Heart left ventricle (tissue), 13 donors: ENCODE results near the gene ABLIM2.

Source experiments
- POLR2A ChIP-seq, 2 donors: fragments of 450-650 bp; IDR thresholded peaks; one replicate each; pipeline ENCODE4 v1.6.1; 2017; ENCODE audit warnings: antibody characterized with exemption in 2 of 2, mild to moderate bottlenecking in 2 of 2, moderate library complexity in 2 of 2
- TF ChIP-seq, protein P1 (sequence below), 12 donors: fragments of 200-600 bp; sonication (generic) in 4 of 12; IDR thresholded peaks; one replicate each; pipeline versions ENCODE4 v1.5.0 to v1.8.0; 2018 to 2022; ENCODE audit warnings: antibody characterized with exemption in 12 of 12, mild to moderate bottlenecking in 5 of 12
- donor health status: ischemic (EF 13 %, LVEDD 7.1; RV severe dilation, severe dysfunction).
- donor health status: DM: no; HTN: yes; CAD: no.
- donor health status: DM: no; HTN: no; CAD: no.
- donor health status: ischemic (EF 25% LVEDD 6.9; RV normal size, moderate dysfunction).
- donor health status: ischemic (EF 25% LVEDD 5.7; RV mildly dilated, moderate dysfunction).
- donor health status: ischemic (EF 35%, LVEDD 5.7; RV mildly dilated, moderate dysfunction).
- donor health status: nonischemic (EF 11% LVEDD 7.7; RV severe dilation, severe dysfunction).
- donor health status: DM: yes; HTN: yes; CAD: no.
- donor health status: PGD.
- donor health status: ischemic (EF 29% LVEDD 5.4; RV normal size, mild dysfunction).
- donor health status: nonischemic (EF 23%, LVEDD 6.1; RV moderate dilation, normal function).

DNA sequence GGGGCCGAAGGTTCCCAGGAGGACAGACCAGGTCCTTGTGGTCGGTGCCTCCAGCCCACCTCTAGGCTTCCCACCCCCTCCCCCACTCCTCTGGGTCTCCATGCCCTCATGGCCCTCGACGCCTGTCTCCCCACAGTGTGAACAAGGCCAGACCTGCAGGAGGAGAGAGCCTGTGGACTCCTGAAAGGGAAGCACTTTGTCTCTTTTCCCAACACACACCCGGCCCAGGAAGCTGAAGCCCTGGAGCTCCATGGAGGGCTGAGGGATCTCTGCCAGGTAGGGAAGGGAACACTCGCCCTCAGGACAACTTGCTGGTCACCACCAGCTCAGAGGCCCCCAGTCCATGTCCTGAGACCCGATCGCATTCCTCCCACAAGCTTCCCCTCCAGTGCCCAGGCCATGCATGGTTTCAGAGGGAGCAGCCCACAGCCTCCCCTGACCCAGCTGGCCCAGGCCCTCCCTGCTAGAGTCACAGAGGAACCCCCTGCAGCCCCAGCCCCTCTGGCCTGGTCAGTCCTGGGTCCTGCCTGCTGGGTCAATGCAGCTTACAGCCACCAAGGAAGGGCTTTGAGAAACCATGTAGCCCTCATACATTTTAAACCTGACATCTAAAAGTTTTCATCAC lies 60.8 kb downstream of the ABLIM2 start:
- TF ChIP-seq, protein P1, sequence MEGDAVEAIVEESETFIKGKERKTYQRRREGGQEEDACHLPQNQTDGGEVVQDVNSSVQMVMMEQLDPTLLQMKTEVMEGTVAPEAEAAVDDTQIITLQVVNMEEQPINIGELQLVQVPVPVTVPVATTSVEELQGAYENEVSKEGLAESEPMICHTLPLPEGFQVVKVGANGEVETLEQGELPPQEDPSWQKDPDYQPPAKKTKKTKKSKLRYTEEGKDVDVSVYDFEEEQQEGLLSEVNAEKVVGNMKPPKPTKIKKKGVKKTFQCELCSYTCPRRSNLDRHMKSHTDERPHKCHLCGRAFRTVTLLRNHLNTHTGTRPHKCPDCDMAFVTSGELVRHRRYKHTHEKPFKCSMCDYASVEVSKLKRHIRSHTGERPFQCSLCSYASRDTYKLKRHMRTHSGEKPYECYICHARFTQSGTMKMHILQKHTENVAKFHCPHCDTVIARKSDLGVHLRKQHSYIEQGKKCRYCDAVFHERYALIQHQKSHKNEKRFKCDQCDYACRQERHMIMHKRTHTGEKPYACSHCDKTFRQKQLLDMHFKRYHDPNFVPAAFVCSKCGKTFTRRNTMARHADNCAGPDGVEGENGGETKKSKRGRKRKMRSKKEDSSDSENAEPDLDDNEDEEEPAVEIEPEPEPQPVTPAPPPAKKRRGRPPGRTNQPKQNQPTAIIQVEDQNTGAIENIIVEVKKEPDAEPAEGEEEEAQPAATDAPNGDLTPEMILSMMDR (IDR thresholded peaks at IDR 0.05): no peak
- no peak for TF ChIP-seq POLR2A (IDR thresholded peaks at IDR 0.05)
